ENCODE measurements around the gene HNMT. TPM values are rescaled to one million over a fixed set of nuclear protein-coding genes. Genes with fewer than 3 reads are reported as not detected.

Gene HNMT
- total and polyA plus RNA-seq, 2 of the 8 experiments (the other 6 are each of a cell fraction or from before 2014, with no cell fraction given), result 1.6 to 3.6 TPM

GRCh38 chr2:137997733-137998132, 33.5 kb downstream of the HNMT start:
- H3K4me3 ChIP-seq (ENCODE audit: extremely low read depth in 1 of 4, insufficient read depth in 2 of 4, low read depth in 3 of 4, low read length in 4 of 4), result no peak overlapping the region
- H3K4me1 ChIP-seq (replicated peaks in 1 of 4; ENCODE audit: control insufficient read depth in 3 of 4, insufficient read depth in 4 of 4, low read length in 3 of 4), result no peaks in the 10 kb centered on the region
- 99% methylated on average over 4 of the region's 4 CpGs; no CpG with 5 or more reads in 1 of the 2 experiments for WGBS, 2 experiments (ENCODE audit: extremely low coverage in 1 of 2, insufficient coverage in 1 of 2, insufficient read length in 1 of 2, insufficient replicate concordance in 2 of 2, low coverage in 1 of 2, low lambda C conversion rate in 2 of 2, missing lambda C conversion rate in 1 of 2)
- H2AFZ ChIP-seq (ENCODE audit: low read length), result no peak overlapping the region
- H3K79me1 ChIP-seq (ENCODE audit: low read depth, low read length), result no peaks in the 10 kb centered on the region
- CTCF ChIA-PET (ENCODE audit: partially characterized antibody), result interaction anchor here (1.0 kb wide), 1 partner anchor 75 kb away, joined by 3 read pairs; no protein-coding TSS in a partner anchor
- POLR2A ChIA-PET (ENCODE audit: partially characterized antibody), result no interaction called here
- no peak overlapping the region for H4K5ac ChIP-seq (ENCODE audit: insufficient read length, low read depth, low read length)
- no peak overlapping the region for H2BK12ac ChIP-seq (ENCODE audit: low read depth, low read length)
- FAIRE-seq, result no peak
- no peak overlapping the region for H2AK5ac ChIP-seq (ENCODE audit: low read depth, low read length)
- H2BK120ac ChIP-seq (replicated peaks; ENCODE audit: low read depth, low read length), result no peak overlapping the region
- H3K4ac ChIP-seq (replicated peaks; ENCODE audit: insufficient read length, low read depth, low read length), result no peak overlapping the region
- no peak overlapping the region for H3K56ac ChIP-seq (replicated peaks; ENCODE audit: insufficient read length, low read depth, low read length)
- H3K79me2 ChIP-seq (ENCODE audit: control insufficient read depth in 1 of 2, insufficient read depth in 2 of 2, low read length in 2 of 2), result no peaks in the 10 kb centered on the region
- no peak for DNase-seq (ENCODE audit: low read depth in 1 of 2, low spot score in 2 of 2)
- no peak overlapping the region for H4K8ac ChIP-seq (ENCODE audit: extremely low read depth, insufficient read depth, low read length)
- no peak overlapping the region for H3K9ac ChIP-seq (replicated peaks in 1 of 4; ENCODE audit: extremely low read depth in 1 of 4, low read depth in 3 of 4, low read length in 3 of 4)
- H3K18ac ChIP-seq (ENCODE audit: extremely low read depth, low read length), result no peak overlapping the region
- no peaks in the 10 kb centered on the region for H3K36me3 ChIP-seq (ENCODE audit: control insufficient read depth in 2 of 4, insufficient read depth in 4 of 4, low read length in 3 of 4)
- no peak overlapping the region for H2BK20ac ChIP-seq (ENCODE audit: low read length)
- no peaks in the 10 kb centered on the region for H3K27me3 ChIP-seq (replicated peaks in 1 of 4; ENCODE audit: control insufficient read depth in 3 of 4, extremely low read depth in 1 of 4, insufficient read depth in 3 of 4, low read length in 3 of 4)
- no peak overlapping the region for H2BK15ac ChIP-seq (ENCODE audit: low read length)
- H3K27ac ChIP-seq (ENCODE audit: low read depth, low read length), result no peak overlapping the region
- no peaks in the 10 kb centered on the region for H3K9me3 ChIP-seq (ENCODE audit: insufficient read depth in 2 of 2, low read depth in 1 of 2, low read length in 1 of 2)
- H2BK5ac ChIP-seq (ENCODE audit: low read depth, low read length), result no peak overlapping the region
- H4K20me1 ChIP-seq (replicated peaks in 1 of 2; ENCODE audit: control insufficient read depth in 1 of 2, insufficient read depth in 2 of 2, low read length in 2 of 2), result no peaks in the 10 kb centered on the region
- no peak overlapping the region for H4K91ac ChIP-seq (replicated peaks; ENCODE audit: insufficient read length, low read length)
- H3K23ac ChIP-seq (ENCODE audit: insufficient read length), result no peak overlapping the region
- no peak overlapping the region for H3K4me2 ChIP-seq (ENCODE audit: insufficient read depth in 1 of 2, low read depth in 2 of 2, low read length in 2 of 2)
- no peak overlapping the region for H3K14ac ChIP-seq (ENCODE audit: insufficient read length)
- H3K23me2 ChIP-seq (ENCODE audit: low read depth, low read length), result no peaks in the 10 kb centered on the region
- TF ChIP-seq RBBP5 (IDR thresholded peaks at IDR 0.05; ENCODE audit: borderline replicate concordance, low read depth, low read length) (no peak), HDAC6 (IDR thresholded peaks at IDR 0.05; ENCODE audit: low read depth, low read length) (no peak), RAD21 (IDR thresholded peaks at IDR 0.05 in 1 of 2, conservative IDR thresholded peaks at IDR 0.05 in 1 of 2; ENCODE audit: low read depth in 2 of 2, low read length in 2 of 2) (no peak), SIRT6 (IDR thresholded peaks at IDR 0.05; ENCODE audit: low read length) (no peak), SAP30 (IDR thresholded peaks at IDR 0.05; ENCODE audit: insufficient read depth, insufficient replicate concordance, low read length) (no peak), SP1 (IDR thresholded peaks at IDR 0.05; ENCODE audit: low read depth, low read length) (no peak), RNF2 (IDR thresholded peaks at IDR 0.05; ENCODE audit: borderline replicate concordance, low read depth, low read length, missing control alignments, poor library complexity, severe bottlenecking) (no peak), SUZ12 (IDR thresholded peaks at IDR 0.05; ENCODE audit: low read length) (no peak), POLR2AphosphoS5 (IDR thresholded peaks at IDR 0.05; ENCODE audit: low read depth, low read length) (no peak), CREB1 (IDR thresholded peaks at IDR 0.05) (no peak), FOSL1 (IDR thresholded peaks at IDR 0.05; ENCODE audit: insufficient read depth, low read depth, low read length) (no peak), E2F6 (IDR thresholded peaks at IDR 0.05) (no peak), JUND (IDR thresholded peaks at IDR 0.05; ENCODE audit: low read length) (no peak), SP4 (IDR thresholded peaks at IDR 0.05; ENCODE audit: low read length) (no peak)
